ENCODE results near the gene TMOD1. TPM values are rescaled to one million over a fixed set of nuclear protein-coding genes. Genes with fewer than 3 reads are reported as not detected.

The TMOD1 gene
- total and polyA plus RNA-seq, 2 of the 13 experiments (the other 11 are each of a cell fraction or from before 2014, with no cell fraction given), result 0.04 to 0.07 TPM

DNA sequence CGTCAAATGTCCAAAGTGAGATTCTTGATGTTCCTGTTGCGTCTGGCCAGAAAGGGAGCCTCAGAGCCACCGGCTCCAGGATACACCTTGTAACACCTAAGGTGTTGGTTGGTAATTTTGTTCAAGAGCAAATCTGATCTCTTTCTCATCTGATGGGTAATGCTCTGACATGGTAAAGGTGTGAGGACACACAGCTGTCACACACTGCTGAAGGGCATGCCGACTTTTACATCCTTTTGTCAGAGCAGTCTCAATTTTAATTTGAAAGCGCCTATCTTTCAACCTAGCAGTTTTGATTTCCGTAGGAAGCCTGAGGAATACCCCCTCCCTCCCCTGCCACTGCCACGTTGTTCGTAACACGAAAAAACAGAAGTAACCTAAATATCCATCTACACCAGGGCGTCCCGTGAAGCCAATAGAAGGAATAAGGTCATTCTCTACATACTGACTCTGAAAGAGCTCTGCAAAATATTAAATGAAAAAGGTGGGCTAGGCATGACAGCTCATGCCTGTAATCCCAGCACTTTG is 74.3 kb downstream of the TMOD1 start:
- no peaks in the 10 kb centered on the region for H3K4me1 ChIP-seq (ENCODE audit: insufficient read depth, low read length)
- no peaks in the 10 kb centered on the region for H3K79me2 ChIP-seq (ENCODE audit: insufficient read depth, low read length)
- POLR2A ChIA-PET, result no interaction called here
- no peaks in the 10 kb centered on the region for H3K36me3 ChIP-seq (replicated peaks in 1 of 2; ENCODE audit: control insufficient read depth in 1 of 2, insufficient read depth in 2 of 2, low read length in 2 of 2)
- CTCF ChIA-PET (ENCODE audit: low intra/inter-chr PET ratio, low total read pairs), result no interaction called here
- no TSS peak for BruUV-seq (replicated peaks)
- no peak for ATAC-seq
- no peak overlapping the region for H3K9ac ChIP-seq (ENCODE audit: insufficient read depth, low read depth, low read length)
- no peak overlapping the region for H3K4me3 ChIP-seq (replicated peaks in 1 of 3; ENCODE audit: insufficient read depth in 1 of 3, low read depth in 2 of 3, low read length in 3 of 3)
- DNase-seq (ENCODE audit: low spot score), result no peak
- peaks cover 0 to 10% of the 10 kb centered on the region in 2 experiments; a peak in 1 of 5 replicates for H3K27me3 ChIP-seq (ENCODE audit: control insufficient read depth in 1 of 2, insufficient read depth in 2 of 2, low read length in 2 of 2)
- no peaks in the 10 kb centered on the region for H3K9me3 ChIP-seq (ENCODE audit: low read length)
- in situ Hi-C loops (cut with HindIII; ENCODE audit: extremely low pct_ligation_motif_present, low pct_unique_long_range_greater_than_20kb) (no loop called here), intact Hi-C loops (cut with micrococcal nuclease; ENCODE audit: unreplicated experiment) (no loop called here)
- no peak overlapping the region for H3K27ac ChIP-seq (ENCODE audit: extremely low read length, insufficient read depth, low read length)
- H2AFZ ChIP-seq (ENCODE audit: low read length), result no peak overlapping the region
- no peak for FAIRE-seq
- 27% methylated on average over 8 of the region's 11 CpGs for WGBS (ENCODE audit: low lambda C conversion rate)
- no peak overlapping the region for H3K4me2 ChIP-seq (ENCODE audit: low read depth, low read length)
- no peaks in the 10 kb centered on the region for H4K20me1 ChIP-seq (ENCODE audit: insufficient read depth, low read length)
- no peak for TF ChIP-seq CBFB (CRISPR knock-in tag; IDR thresholded peaks at IDR 0.05)
- no peak for TF ChIP-seq MTA1 (CRISPR knock-in tag; IDR thresholded peaks at IDR 0.05; ENCODE audit: borderline replicate concordance)
- TF ChIP-seq SRF (IDR thresholded peaks at IDR 0.05; ENCODE audit: low read depth, low read length), result no peak
- TF ChIP-seq NFE2 (CRISPR knock-in tag; IDR thresholded peaks at IDR 0.05), result no peak
- TF ChIP-seq, protein P1, sequence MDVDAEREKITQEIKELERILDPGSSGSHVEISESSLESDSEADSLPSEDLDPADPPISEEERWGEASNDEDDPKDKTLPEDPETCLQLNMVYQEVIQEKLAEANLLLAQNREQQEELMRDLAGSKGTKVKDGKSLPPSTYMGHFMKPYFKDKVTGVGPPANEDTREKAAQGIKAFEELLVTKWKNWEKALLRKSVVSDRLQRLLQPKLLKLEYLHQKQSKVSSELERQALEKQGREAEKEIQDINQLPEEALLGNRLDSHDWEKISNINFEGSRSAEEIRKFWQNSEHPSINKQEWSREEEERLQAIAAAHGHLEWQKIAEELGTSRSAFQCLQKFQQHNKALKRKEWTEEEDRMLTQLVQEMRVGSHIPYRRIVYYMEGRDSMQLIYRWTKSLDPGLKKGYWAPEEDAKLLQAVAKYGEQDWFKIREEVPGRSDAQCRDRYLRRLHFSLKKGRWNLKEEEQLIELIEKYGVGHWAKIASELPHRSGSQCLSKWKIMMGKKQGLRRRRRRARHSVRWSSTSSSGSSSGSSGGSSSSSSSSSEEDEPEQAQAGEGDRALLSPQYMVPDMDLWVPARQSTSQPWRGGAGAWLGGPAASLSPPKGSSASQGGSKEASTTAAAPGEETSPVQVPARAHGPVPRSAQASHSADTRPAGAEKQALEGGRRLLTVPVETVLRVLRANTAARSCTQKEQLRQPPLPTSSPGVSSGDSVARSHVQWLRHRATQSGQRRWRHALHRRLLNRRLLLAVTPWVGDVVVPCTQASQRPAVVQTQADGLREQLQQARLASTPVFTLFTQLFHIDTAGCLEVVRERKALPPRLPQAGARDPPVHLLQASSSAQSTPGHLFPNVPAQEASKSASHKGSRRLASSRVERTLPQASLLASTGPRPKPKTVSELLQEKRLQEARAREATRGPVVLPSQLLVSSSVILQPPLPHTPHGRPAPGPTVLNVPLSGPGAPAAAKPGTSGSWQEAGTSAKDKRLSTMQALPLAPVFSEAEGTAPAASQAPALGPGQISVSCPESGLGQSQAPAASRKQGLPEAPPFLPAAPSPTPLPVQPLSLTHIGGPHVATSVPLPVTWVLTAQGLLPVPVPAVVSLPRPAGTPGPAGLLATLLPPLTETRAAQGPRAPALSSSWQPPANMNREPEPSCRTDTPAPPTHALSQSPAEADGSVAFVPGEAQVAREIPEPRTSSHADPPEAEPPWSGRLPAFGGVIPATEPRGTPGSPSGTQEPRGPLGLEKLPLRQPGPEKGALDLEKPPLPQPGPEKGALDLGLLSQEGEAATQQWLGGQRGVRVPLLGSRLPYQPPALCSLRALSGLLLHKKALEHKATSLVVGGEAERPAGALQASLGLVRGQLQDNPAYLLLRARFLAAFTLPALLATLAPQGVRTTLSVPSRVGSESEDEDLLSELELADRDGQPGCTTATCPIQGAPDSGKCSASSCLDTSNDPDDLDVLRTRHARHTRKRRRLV (CRISPR knock-in tag; IDR thresholded peaks at IDR 0.05), result no peak
- TF ChIP-seq, protein P2, sequence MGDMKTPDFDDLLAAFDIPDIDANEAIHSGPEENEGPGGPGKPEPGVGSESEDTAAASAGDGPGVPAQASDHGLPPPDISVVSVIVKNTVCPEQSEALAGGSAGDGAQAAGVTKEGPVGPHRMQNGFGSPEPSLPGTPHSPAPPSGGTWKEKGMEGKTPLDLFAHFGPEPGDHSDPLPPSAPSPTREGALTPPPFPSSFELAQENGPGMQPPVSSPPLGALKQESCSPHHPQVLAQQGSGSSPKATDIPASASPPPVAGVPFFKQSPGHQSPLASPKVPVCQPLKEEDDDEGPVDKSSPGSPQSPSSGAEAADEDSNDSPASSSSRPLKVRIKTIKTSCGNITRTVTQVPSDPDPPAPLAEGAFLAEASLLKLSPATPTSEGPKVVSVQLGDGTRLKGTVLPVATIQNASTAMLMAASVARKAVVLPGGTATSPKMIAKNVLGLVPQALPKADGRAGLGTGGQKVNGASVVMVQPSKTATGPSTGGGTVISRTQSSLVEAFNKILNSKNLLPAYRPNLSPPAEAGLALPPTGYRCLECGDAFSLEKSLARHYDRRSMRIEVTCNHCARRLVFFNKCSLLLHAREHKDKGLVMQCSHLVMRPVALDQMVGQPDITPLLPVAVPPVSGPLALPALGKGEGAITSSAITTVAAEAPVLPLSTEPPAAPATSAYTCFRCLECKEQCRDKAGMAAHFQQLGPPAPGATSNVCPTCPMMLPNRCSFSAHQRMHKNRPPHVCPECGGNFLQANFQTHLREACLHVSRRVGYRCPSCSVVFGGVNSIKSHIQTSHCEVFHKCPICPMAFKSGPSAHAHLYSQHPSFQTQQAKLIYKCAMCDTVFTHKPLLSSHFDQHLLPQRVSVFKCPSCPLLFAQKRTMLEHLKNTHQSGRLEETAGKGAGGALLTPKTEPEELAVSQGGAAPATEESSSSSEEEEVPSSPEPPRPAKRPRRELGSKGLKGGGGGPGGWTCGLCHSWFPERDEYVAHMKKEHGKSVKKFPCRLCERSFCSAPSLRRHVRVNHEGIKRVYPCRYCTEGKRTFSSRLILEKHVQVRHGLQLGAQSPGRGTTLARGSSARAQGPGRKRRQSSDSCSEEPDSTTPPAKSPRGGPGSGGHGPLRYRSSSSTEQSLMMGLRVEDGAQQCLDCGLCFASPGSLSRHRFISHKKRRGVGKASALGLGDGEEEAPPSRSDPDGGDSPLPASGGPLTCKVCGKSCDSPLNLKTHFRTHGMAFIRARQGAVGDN (CRISPR knock-in tag; IDR thresholded peaks at IDR 0.05), result no peak
- no peak for TF ChIP-seq ZBTB7A (CRISPR knock-in tag; IDR thresholded peaks at IDR 0.05)
- TF ChIP-seq, protein P3, sequence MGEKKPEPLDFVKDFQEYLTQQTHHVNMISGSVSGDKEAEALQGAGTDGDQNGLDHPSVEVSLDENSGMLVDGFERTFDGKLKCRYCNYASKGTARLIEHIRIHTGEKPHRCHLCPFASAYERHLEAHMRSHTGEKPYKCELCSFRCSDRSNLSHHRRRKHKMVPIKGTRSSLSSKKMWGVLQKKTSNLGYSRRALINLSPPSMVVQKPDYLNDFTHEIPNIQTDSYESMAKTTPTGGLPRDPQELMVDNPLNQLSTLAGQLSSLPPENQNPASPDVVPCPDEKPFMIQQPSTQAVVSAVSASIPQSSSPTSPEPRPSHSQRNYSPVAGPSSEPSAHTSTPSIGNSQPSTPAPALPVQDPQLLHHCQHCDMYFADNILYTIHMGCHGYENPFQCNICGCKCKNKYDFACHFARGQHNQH (CRISPR knock-in tag; IDR thresholded peaks at IDR 0.05), result no peak
- no peak for TF ChIP-seq U2AF1 (optimal IDR thresholded peaks at IDR 0.05; ENCODE audit: low read depth, low read length)
- TF ChIP-seq, protein P4, sequence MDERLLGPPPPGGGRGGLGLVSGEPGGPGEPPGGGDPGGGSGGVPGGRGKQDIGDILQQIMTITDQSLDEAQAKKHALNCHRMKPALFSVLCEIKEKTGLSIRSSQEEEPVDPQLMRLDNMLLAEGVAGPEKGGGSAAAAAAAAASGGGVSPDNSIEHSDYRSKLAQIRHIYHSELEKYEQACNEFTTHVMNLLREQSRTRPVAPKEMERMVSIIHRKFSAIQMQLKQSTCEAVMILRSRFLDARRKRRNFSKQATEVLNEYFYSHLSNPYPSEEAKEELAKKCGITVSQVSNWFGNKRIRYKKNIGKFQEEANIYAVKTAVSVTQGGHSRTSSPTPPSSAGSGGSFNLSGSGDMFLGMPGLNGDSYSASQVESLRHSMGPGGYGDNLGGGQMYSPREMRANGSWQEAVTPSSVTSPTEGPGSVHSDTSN (CRISPR knock-in tag; IDR thresholded peaks at IDR 0.05), result no peak
- no peak for TF ChIP-seq MED8 (CRISPR knock-in tag; IDR thresholded peaks at IDR 0.05; ENCODE audit: insufficient replicate concordance)
- TF ChIP-seq GATA4 (IDR thresholded peaks at IDR 0.05; ENCODE audit: borderline replicate concordance, low read depth), result no peak
